Measurements from ENCODE around the gene PLCB3. TPM values are rescaled to one million over a fixed set of nuclear protein-coding genes. Genes with fewer than 3 reads are reported as not detected.

PLCB3 gene
- total RNA-seq, 1 experiment from 2014 or later: 45.3 TPM

- CTCF ChIA-PET: no interaction called here
- DNase-seq (ENCODE audit: low spot score): no peak
- Histone ChIP-seq H3K9me3 (ENCODE audit: low read depth, low read length, poor library complexity, severe bottlenecking) (no peaks in the 10 kb centered on the region), H3K27ac (ENCODE audit: low read depth, low read length, poor library complexity, severe bottlenecking) (peak overlapping the region; percentile 70), H3K27me3 (replicated peaks; ENCODE audit: insufficient read depth, low read depth, low read length, poor library complexity) (no peaks in the 10 kb centered on the region), H3K4me1 (ENCODE audit: insufficient read depth, low read length, poor library complexity, severe bottlenecking) (peaks cover 27% of the 10 kb centered on the region), H3K4me3 (ENCODE audit: low read depth, low read length, poor library complexity, severe bottlenecking) (peak overlapping the region; percentile 54), H3K36me3 (ENCODE audit: insufficient read depth, low read length, poor library complexity, severe bottlenecking) (no peaks in the 10 kb centered on the region)
- intact Hi-C loops (cut with micrococcal nuclease; ENCODE audit: unreplicated experiment): no loop called here
- BruUV-seq (replicated peaks): no TSS peak
- no peak for TF ChIP-seq EZH2 (IDR thresholded peaks at IDR 0.05; ENCODE audit: borderline replicate concordance, low read depth, low read length, poor library complexity, severe bottlenecking)
- TF ChIP-seq CTCF (conservative IDR thresholded peaks at IDR 0.05; ENCODE audit: low read depth, low read length): no peak
- POLR2A ChIA-PET (ENCODE audit: low non-redundant PET): no interaction called here
Measured at GRCh38 chr11:64230985-64231365, 20.4 kb upstream of the PLCB3 start.

GRCh38 chr11:64231546-64231945 is 19.8 kb upstream of the PLCB3 start:
- Histone ChIP-seq H3K4me1 (ENCODE audit: insufficient read depth, low read length, poor library complexity, severe bottlenecking) (peaks cover 27% of the 10 kb centered on the region), H3K9me3 (ENCODE audit: low read depth, low read length, poor library complexity, severe bottlenecking) (no peaks in the 10 kb centered on the region), H3K27me3 (replicated peaks; ENCODE audit: insufficient read depth, low read depth, low read length, poor library complexity) (no peaks in the 10 kb centered on the region), H3K27ac (ENCODE audit: low read depth, low read length, poor library complexity, severe bottlenecking) (peak overlapping the region; percentile 37), H3K4me3 (ENCODE audit: low read depth, low read length, poor library complexity, severe bottlenecking) (no peak overlapping the region), H3K36me3 (ENCODE audit: insufficient read depth, low read length, poor library complexity, severe bottlenecking) (no peaks in the 10 kb centered on the region)
- CTCF ChIA-PET: no interaction called here
- BruUV-seq (replicated peaks): no TSS peak
- POLR2A ChIA-PET (ENCODE audit: low non-redundant PET): no interaction called here
- intact Hi-C loops (cut with micrococcal nuclease; ENCODE audit: unreplicated experiment): no loop called here
- no peak for DNase-seq (ENCODE audit: low spot score)
- TF ChIP-seq CTCF (conservative IDR thresholded peaks at IDR 0.05; ENCODE audit: low read depth, low read length): no peak
- no peak for TF ChIP-seq EZH2 (IDR thresholded peaks at IDR 0.05; ENCODE audit: borderline replicate concordance, low read depth, low read length, poor library complexity, severe bottlenecking)

- ChIA-PET CTCF (interaction anchor here (0.8 kb wide), 1 partner anchor 28 kb away, joined by 5 read pairs; no protein-coding TSS in a partner anchor), POLR2A (ENCODE audit: low non-redundant PET) (no interaction called here)
- no peak for DNase-seq (ENCODE audit: low spot score)
- TF ChIP-seq EZH2 (IDR thresholded peaks at IDR 0.05; ENCODE audit: borderline replicate concordance, low read depth, low read length, poor library complexity, severe bottlenecking): no peak
- no peak for TF ChIP-seq CTCF (conservative IDR thresholded peaks at IDR 0.05; ENCODE audit: low read depth, low read length)
- Histone ChIP-seq H3K27me3 (replicated peaks; ENCODE audit: insufficient read depth, low read depth, low read length, poor library complexity) (no peaks in the 10 kb centered on the region), H3K4me3 (ENCODE audit: low read depth, low read length, poor library complexity, severe bottlenecking) (no peak overlapping the region), H3K27ac (ENCODE audit: low read depth, low read length, poor library complexity, severe bottlenecking) (peak overlapping the region; percentile 37), H3K9me3 (ENCODE audit: low read depth, low read length, poor library complexity, severe bottlenecking) (no peaks in the 10 kb centered on the region), H3K4me1 (ENCODE audit: insufficient read depth, low read length, poor library complexity, severe bottlenecking) (peaks cover 21% of the 10 kb centered on the region), H3K36me3 (ENCODE audit: insufficient read depth, low read length, poor library complexity, severe bottlenecking) (peaks cover 4% of the 10 kb centered on the region)
- no TSS peak for BruUV-seq (replicated peaks)
- intact Hi-C loops (cut with micrococcal nuclease; ENCODE audit: unreplicated experiment): no loop called here
Measured at GRCh38 chr11:64232182-64232966, 19.0 kb upstream of the PLCB3 start.
